Measurements from ENCODE around the gene CDK9.

Gene CDK9

DNA sequence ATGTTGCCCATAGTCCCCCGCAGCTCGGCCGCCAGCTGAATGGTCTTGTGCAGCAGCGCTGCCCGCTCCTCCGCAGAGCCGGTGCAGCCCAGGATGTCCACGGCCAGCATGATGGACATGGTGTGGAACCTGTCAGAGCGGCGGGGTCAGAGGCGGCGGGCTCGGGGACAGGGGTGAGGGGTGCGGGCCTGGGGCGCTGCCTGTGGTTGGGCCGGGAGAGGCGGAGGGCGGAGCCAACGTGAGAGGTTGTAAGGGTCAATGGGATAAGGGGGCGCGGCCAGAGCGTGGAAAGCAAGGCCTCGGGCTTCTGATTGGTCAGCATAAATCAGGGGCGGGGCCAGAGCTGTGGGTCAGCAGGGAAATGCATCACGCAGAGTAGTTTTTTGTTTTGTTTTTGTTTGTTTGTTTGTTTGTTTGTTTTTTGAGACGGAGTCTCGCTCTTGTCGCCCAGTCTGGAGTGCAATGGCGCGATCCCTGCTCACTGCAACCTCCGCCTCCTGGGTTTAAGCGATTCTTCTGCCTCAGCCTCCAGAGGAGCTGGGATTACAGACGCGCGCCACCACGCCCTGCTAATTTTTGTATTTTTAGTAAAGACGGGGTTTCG lies 43.9 kb upstream of the CDK9 start:
- no peak overlapping the region for H2AK5ac ChIP-seq (ENCODE audit: low read depth, low read length)
- no peak overlapping the region for H3K23ac ChIP-seq (ENCODE audit: low read depth, low read length, poor library complexity)
- H3K27ac ChIP-seq (replicated peaks; ENCODE audit: low read length), result no peak overlapping the region
- H2BK120ac ChIP-seq (ENCODE audit: low read depth, low read length), result no peak overlapping the region
- peak overlapping the region; percentile 43 to 72 for H3K4me3 ChIP-seq (ENCODE audit: low read length in 2 of 2)
- peak overlapping the region; percentile 89 for H2AFZ ChIP-seq (ENCODE audit: low read length)
- peaks cover 0 to 10% (median 0%) of the 10 kb centered on the region in 3 experiments for H3K27me3 ChIP-seq (ENCODE audit: control insufficient read depth in 3 of 3, insufficient read depth in 3 of 3, low read depth in 1 of 3, low read length in 3 of 3)
- peaks cover 0 to 6% of the 10 kb centered on the region in 2 donors for H3K36me3 ChIP-seq (replicated peaks in 1 of 2; ENCODE audit: control insufficient read depth in 2 of 2, insufficient read depth in 2 of 2, low read length in 2 of 2)
- H3K18ac ChIP-seq (ENCODE audit: low read length), result peak overlapping the region; percentile 92
- no peaks in the 10 kb centered on the region for H3K79me1 ChIP-seq (ENCODE audit: low read depth, low read length)
- H4K91ac ChIP-seq (ENCODE audit: low read depth, low read length, poor library complexity), result no peak overlapping the region
- WGBS, 2 donors (ENCODE audit: extremely low coverage in 2 of 2, insufficient read length in 2 of 2, insufficient replicate concordance in 1 of 2), result no CpG with 5 or more reads among the region's 38 CpGs
- H4K8ac ChIP-seq (ENCODE audit: low read depth, low read length), result no peak overlapping the region
- no peak overlapping the region for H3K14ac ChIP-seq (ENCODE audit: low read length)
- H3K4ac ChIP-seq (ENCODE audit: low read length), result no peak overlapping the region
- peak; percentile 91 for DNase-seq (ENCODE audit: low spot score)
- H3K4me1 ChIP-seq (ENCODE audit: control insufficient read depth in 2 of 2, insufficient read depth in 1 of 2, low read depth in 1 of 2, low read length in 2 of 2), result peaks cover 2 to 9% of the 10 kb centered on the region in 2 donors
- no peak overlapping the region for H2BK5ac ChIP-seq (ENCODE audit: low read length)
- H3K9me3 ChIP-seq (replicated peaks in 1 of 2; ENCODE audit: control insufficient read depth in 2 of 2, insufficient read depth in 1 of 2, low read depth in 1 of 2, low read length in 2 of 2), result no peaks in the 10 kb centered on the region
- H2BK15ac ChIP-seq (ENCODE audit: low read length), result no peak overlapping the region
- H3K9ac ChIP-seq (ENCODE audit: low read depth, low read length, poor library complexity), result peak overlapping the region; percentile 83
- no peak overlapping the region for H2BK12ac ChIP-seq (ENCODE audit: low read length)
- H3K4me2 ChIP-seq (ENCODE audit: insufficient read depth, low read length, poor library complexity, severe bottlenecking), result peak overlapping the region; percentile 99

DNA sequence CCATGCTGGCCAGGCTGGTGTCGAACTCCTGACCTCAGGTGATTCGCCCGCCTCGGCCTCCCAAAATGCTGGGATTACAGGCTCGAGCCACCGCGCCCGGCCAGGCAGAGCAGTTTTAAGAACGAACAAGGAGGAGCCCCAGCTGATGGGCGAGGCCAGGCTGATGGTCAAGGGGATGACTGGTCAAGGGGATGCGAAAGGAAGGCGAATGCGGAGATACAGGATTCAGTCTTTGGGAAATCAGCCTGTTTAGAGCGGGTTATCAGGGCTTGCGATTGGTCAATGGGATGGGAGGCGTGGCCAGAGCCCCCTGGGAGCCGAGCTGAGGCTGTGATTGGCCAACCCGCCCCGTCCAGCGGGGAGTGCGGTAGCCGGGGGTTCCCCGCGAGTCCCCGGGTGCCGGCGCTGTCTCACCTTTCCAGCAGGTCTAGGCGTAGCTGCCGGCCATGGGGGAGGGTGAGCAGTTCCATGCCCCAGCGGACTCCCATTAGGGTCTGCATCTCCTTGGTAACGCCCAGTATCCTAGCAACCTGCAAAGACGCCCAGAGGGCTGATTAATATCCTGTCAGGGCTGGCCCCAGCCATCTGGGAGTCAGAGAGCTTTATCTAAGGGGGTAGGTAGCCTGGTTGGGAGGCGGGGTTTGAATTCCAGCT lies 43.3 kb upstream of the CDK9 start:
- peaks cover 2 to 9% of the 10 kb centered on the region in 2 donors for H3K4me1 ChIP-seq (ENCODE audit: control insufficient read depth in 2 of 2, insufficient read depth in 1 of 2, low read depth in 1 of 2, low read length in 2 of 2)
- WGBS, 2 donors (ENCODE audit: extremely low coverage in 2 of 2, insufficient read length in 2 of 2, insufficient replicate concordance in 1 of 2), result no CpG with 5 or more reads among the region's 33 CpGs
- no peak overlapping the region for H3K27ac ChIP-seq (replicated peaks; ENCODE audit: low read length)

DNA sequence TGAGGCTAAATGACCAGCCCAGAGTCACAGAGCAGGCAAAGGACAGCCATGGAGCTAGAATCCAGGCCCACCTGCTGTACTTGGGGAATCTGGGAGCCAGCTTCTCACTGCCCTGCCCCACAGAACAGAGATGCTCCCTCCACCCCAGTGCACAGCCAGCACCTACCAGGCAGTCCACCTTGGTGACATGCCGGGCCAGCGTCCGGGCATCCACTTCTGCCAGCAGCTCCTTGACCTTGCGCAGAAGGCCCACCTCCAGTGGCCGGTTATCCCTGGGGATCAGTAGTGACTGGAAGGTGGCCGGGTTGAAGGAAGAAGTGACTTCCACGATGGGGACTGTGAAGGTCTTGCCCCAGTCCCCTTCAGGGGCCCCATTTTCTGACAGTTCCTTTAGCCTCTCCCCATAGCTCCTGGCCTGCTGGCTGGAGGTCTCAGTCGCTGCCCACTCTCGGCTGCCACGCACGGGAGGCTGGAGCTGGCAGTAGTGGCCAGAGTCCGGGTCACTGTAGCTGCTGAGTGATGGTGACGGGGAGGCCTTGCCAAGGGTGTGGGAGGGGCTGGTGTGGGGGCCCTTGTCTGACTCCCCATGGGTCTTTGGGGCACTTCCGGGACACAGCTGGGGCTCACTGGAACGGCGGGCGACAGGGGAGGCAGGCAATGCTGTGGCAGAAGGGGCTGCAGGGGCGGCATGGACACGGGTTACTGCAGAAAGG lies 41.3 kb upstream of the CDK9 start:
- no peak overlapping the region for H3K4me2 ChIP-seq (ENCODE audit: insufficient read depth, low read length, poor library complexity, severe bottlenecking)
- no peak overlapping the region for H2AFZ ChIP-seq (ENCODE audit: low read length)
- H4K8ac ChIP-seq (ENCODE audit: low read depth, low read length), result no peak overlapping the region
- no peak overlapping the region for H3K27ac ChIP-seq (replicated peaks; ENCODE audit: low read length)
- H2BK12ac ChIP-seq (ENCODE audit: low read length), result no peak overlapping the region
- H3K79me1 ChIP-seq (ENCODE audit: low read depth, low read length), result peaks cover 1% of the 10 kb centered on the region
- H2AK5ac ChIP-seq (ENCODE audit: low read depth, low read length), result peak overlapping the region; percentile 64
- no peak overlapping the region for H2BK15ac ChIP-seq (ENCODE audit: low read length)
- H3K14ac ChIP-seq (ENCODE audit: low read length), result no peak overlapping the region
- no peak overlapping the region for H4K91ac ChIP-seq (ENCODE audit: low read depth, low read length, poor library complexity)
- H2BK120ac ChIP-seq (ENCODE audit: low read depth, low read length), result no peak overlapping the region
- no peak overlapping the region for H3K9ac ChIP-seq (ENCODE audit: low read depth, low read length, poor library complexity)
- no peak for DNase-seq (ENCODE audit: low spot score)
- H3K23ac ChIP-seq (ENCODE audit: low read depth, low read length, poor library complexity), result no peak overlapping the region
- no peak overlapping the region for H2BK5ac ChIP-seq (ENCODE audit: low read length)
- no CpG with 5 or more reads among the region's 19 CpGs for WGBS, 2 donors (ENCODE audit: extremely low coverage in 2 of 2, insufficient read length in 2 of 2, insufficient replicate concordance in 1 of 2)
- H3K36me3 ChIP-seq (replicated peaks in 1 of 2; ENCODE audit: control insufficient read depth in 2 of 2, insufficient read depth in 2 of 2, low read length in 2 of 2), result peaks cover 0 to 15% of the 10 kb centered on the region in 2 donors
- peaks cover 0 to 25% (median 0%) of the 10 kb centered on the region in 3 experiments for H3K27me3 ChIP-seq (ENCODE audit: control insufficient read depth in 3 of 3, insufficient read depth in 3 of 3, low read depth in 1 of 3, low read length in 3 of 3)
- peaks cover 2 to 9% of the 10 kb centered on the region in 2 donors for H3K4me1 ChIP-seq (ENCODE audit: control insufficient read depth in 2 of 2, insufficient read depth in 1 of 2, low read depth in 1 of 2, low read length in 2 of 2)
- H3K4ac ChIP-seq (ENCODE audit: low read length), result no peak overlapping the region
- no peak overlapping the region for H3K18ac ChIP-seq (ENCODE audit: low read length)
- H3K4me3 ChIP-seq (ENCODE audit: low read length in 2 of 2), result peak overlapping the region in 1 of 2 donors; percentile 51
- H3K9me3 ChIP-seq (replicated peaks in 1 of 2; ENCODE audit: control insufficient read depth in 2 of 2, insufficient read depth in 1 of 2, low read depth in 1 of 2, low read length in 2 of 2), result no peaks in the 10 kb centered on the region

More for the DNA sequence above, 43.3 kb upstream of the CDK9 start:
- Histone ChIP-seq H3K4me3 (ENCODE audit: low read length in 2 of 2) (peak overlapping the region; percentile 43 to 74), H2BK12ac (ENCODE audit: low read length) (no peak overlapping the region), H2BK120ac (ENCODE audit: low read depth, low read length) (no peak overlapping the region), H3K4me2 (ENCODE audit: insufficient read depth, low read length, poor library complexity, severe bottlenecking) (peak overlapping the region; percentile 99), H4K8ac (ENCODE audit: low read depth, low read length) (no peak overlapping the region), H3K14ac (ENCODE audit: low read length) (no peak overlapping the region), H2AFZ (ENCODE audit: low read length) (peak overlapping the region; percentile 89), H3K9me3 (replicated peaks in 1 of 2; ENCODE audit: control insufficient read depth in 2 of 2, insufficient read depth in 1 of 2, low read depth in 1 of 2, low read length in 2 of 2) (no peaks in the 10 kb centered on the region), H3K4ac (ENCODE audit: low read length) (no peak overlapping the region), H3K27me3 (ENCODE audit: control insufficient read depth in 3 of 3, insufficient read depth in 3 of 3, low read depth in 1 of 3, low read length in 3 of 3) (peaks cover 0 to 10% (median 0%) of the 10 kb centered on the region in 3 experiments), H3K79me1 (ENCODE audit: low read depth, low read length) (no peaks in the 10 kb centered on the region), H2BK5ac (ENCODE audit: low read length) (no peak overlapping the region), H3K36me3 (replicated peaks in 1 of 2; ENCODE audit: control insufficient read depth in 2 of 2, insufficient read depth in 2 of 2, low read length in 2 of 2) (peaks cover 0 to 6% of the 10 kb centered on the region in 2 donors), H2AK5ac (ENCODE audit: low read depth, low read length) (no peak overlapping the region), H3K9ac (ENCODE audit: low read depth, low read length, poor library complexity) (no peak overlapping the region), H3K18ac (ENCODE audit: low read length) (no peak overlapping the region), H3K23ac (ENCODE audit: low read depth, low read length, poor library complexity) (no peak overlapping the region), H2BK15ac (ENCODE audit: low read length) (no peak overlapping the region), H4K91ac (ENCODE audit: low read depth, low read length, poor library complexity) (no peak overlapping the region)
- peak; percentile 77 for DNase-seq (ENCODE audit: low spot score)
